Esophagus squamous epithelium (tissue), 5 donors: ENCODE measurements around the gene NAV2. TPM values are rescaled to one million over a fixed set of nuclear protein-coding genes. Genes with fewer than 3 reads are reported as not detected.

Source experiments
- DNase-seq: peaks from one replicate; lab custom pipeline; 2025; lab: John Stamatoyannopoulos, UW
- H3K27ac ChIP-seq, 4 donors: fragments of 200-600 bp; sonication (generic); one replicate each; pipeline ENCODE4 v1.5.1; 2016 to 2019; ENCODE audit warnings: mild to moderate bottlenecking in 1 of 4
- H3K27me3 ChIP-seq, 4 donors: fragments of 200-600 bp; sonication (generic); 1 replicate in 3 of 4; 2 replicates in 1 of 4; pipeline versions ENCODE4 v1.5.1 to v1.6.0; 2017 to 2021; ENCODE audit warnings: antibody characterized with exemption in 1 of 4
- H3K36me3 ChIP-seq, 3 donors: fragments of 200-600 bp; sonication (generic); one replicate each; pipeline ENCODE4 v1.5.1; 2016 to 2019
- H3K4me1 ChIP-seq, 3 donors: fragments of 200-600 bp; sonication (generic); one replicate each; pipeline ENCODE4 v1.5.1; 2017 to 2019
- H3K4me3 ChIP-seq, 4 donors: fragments of 200-600 bp; sonication (generic); 1 replicate in 3 of 4; 2 replicates in 1 of 4; pipeline ENCODE4 v1.5.1; 2016 to 2019; ENCODE audit warnings: mild to moderate bottlenecking in 2 of 4, moderate library complexity in 1 of 4
- H3K9me3 ChIP-seq, 3 donors: fragments of 200-600 bp; sonication (generic); one replicate each; pipeline ENCODE4 v1.5.1; 2016 to 2019
- POLR2A ChIP-seq, 4 donors: fragments of 450-650 bp; IDR thresholded peaks; one replicate each; pipeline ENCODE4 v1.6.1; 2017; ENCODE audit warnings: antibody characterized with exemption in 4 of 4, mild to moderate bottlenecking in 4 of 4, moderate library complexity in 3 of 4
- WGBS, 2 donors: methylation state at CpG; one replicate each; pipeline ENCODE4 v1.1.5; 2018; 5-methylcytosine and 5-hydroxymethylcytosine counted together
- intact Hi-C: fragments of 100-400 bp; cut with DNase I; formaldehyde crosslinking; loops from one replicate; pipeline ENCODE4 v1.15.0; 2022
- total RNA-seq, 4 donors: library from RNA; depleted of rRNA; stranded (reverse); fragments of >200 nt; gene quantifications; one replicate each; pipeline ENCODE4 v1.1.0, GENCODE V29; 2016
- TF ChIP-seq, protein P1 (sequence below), 6 experiments: fragments of 450-650 bp in 4 of 6; fragments of 200-600 bp in 2 of 6; sonication (generic) in 2 of 6; IDR thresholded peaks; one replicate each; pipeline ENCODE4 v1.5.1; 2016 to 2019; ENCODE audit warnings: antibody characterized with exemption in 6 of 6, mild to moderate bottlenecking in 4 of 6, moderate library complexity in 4 of 6
- donor health status: DM: yes; HTN: yes; CAD: no.

Gene NAV2
- total RNA-seq, 4 donors from 2014 or later, result 4.9 to 19.1 (median 14.6) TPM

DNA sequence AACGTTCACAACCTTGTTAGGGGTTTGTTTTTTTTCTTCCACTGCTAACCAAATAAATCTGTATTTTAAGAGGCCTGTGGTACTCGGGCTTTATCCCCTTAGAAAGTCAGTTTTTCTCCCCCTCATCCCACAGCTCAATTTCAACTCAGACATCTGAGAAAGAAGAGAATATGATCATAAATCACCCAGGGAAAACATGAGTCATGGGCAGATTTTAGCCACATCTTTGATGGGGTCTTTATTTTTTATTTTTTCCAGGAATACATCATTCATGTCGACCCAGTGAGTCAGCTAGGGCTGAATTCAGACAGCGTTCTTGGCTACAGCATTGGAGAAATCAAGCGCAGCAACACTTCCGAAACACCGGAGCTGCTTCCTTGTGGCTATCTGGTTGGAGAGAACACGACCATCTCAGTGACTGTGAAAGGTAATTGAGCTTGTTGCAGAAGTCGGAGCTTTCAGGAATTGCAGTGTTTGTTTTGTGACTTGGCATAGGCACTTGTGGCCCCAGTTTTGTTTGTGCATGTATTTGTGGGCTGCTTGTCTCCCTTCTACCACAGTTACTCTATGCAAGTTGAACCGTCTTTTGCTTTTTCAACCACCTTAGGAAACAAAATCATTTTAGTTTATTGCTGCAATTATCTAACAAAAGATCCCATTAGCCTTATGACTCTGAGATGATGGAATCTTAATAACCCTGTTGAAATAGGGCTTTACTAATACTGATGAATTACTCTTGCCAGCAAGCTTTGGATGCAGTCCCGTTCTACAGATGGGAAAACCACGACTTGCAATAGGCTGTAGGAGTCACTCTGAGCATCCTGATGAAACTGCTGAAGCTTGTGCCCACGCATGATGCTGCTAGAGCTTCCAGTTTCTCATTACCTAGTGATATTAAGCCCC lies 384.9 kb downstream of the NAV2 start:
- peaks cover 0 to 100% (median 0%) of the 10 kb centered on the region in 3 donors for H3K36me3 ChIP-seq
- DNase-seq, result no peak
- H3K4me1 ChIP-seq, result peaks cover 0 to 15% (median 5%) of the 10 kb centered on the region in 3 donors
- no peaks in the 10 kb centered on the region for H3K9me3 ChIP-seq
- TF ChIP-seq, protein P1, sequence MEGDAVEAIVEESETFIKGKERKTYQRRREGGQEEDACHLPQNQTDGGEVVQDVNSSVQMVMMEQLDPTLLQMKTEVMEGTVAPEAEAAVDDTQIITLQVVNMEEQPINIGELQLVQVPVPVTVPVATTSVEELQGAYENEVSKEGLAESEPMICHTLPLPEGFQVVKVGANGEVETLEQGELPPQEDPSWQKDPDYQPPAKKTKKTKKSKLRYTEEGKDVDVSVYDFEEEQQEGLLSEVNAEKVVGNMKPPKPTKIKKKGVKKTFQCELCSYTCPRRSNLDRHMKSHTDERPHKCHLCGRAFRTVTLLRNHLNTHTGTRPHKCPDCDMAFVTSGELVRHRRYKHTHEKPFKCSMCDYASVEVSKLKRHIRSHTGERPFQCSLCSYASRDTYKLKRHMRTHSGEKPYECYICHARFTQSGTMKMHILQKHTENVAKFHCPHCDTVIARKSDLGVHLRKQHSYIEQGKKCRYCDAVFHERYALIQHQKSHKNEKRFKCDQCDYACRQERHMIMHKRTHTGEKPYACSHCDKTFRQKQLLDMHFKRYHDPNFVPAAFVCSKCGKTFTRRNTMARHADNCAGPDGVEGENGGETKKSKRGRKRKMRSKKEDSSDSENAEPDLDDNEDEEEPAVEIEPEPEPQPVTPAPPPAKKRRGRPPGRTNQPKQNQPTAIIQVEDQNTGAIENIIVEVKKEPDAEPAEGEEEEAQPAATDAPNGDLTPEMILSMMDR (IDR thresholded peaks at IDR 0.05), result no peak
- no peak for TF ChIP-seq POLR2A (IDR thresholded peaks at IDR 0.05)
- peak overlapping the region in 2 of 4 donors; percentile 46 to 52 for H3K27ac ChIP-seq
- 40 to 52% methylated on average over 12 to 13 of the region's 13 CpGs for WGBS, 2 donors
- intact Hi-C loops, result no loop called here
- no peaks in the 10 kb centered on the region for H3K27me3 ChIP-seq
- H3K4me3 ChIP-seq, result no peak overlapping the region

- intact Hi-C loops, result no loop called here
- 74 to 82% methylated on average over 2 of the region's 2 CpGs for WGBS, 2 donors
- Histone ChIP-seq H3K27ac (no peak overlapping the region), H3K36me3 (peaks cover 6 to 100% (median 17%) of the 10 kb centered on the region in 3 donors), H3K4me3 (no peak overlapping the region), H3K27me3 (no peaks in the 10 kb centered on the region), H3K4me1 (peaks cover 0 to 15% (median 5%) of the 10 kb centered on the region in 3 donors), H3K9me3 (no peaks in the 10 kb centered on the region)
- DNase-seq, result no peak
- TF ChIP-seq, protein P1 (IDR thresholded peaks at IDR 0.05), result no peak
- TF ChIP-seq POLR2A (IDR thresholded peaks at IDR 0.05), result no peak
These were observed 386.9 kb downstream of the NAV2 start for GRCh38 chr11:20099527-20099926.

DNA sequence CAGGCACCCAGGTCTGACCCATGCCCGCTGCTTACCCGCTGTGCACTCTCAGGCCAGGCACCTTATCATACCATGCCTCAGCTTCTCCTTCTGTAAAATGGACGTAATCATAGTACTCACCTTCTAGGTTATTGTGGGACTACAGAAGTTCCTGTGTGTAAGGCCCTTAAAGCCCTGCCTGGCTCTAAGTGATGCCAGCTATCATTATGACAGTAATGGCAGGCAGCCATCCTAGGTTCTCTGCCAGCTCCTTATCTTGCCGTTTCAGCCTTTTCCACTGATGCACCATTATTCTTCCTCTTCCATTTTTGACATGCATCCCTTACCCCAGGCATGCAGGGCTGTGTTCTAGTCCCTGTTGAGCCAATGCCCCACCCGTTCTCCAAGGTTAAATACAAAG lies 389.8 kb downstream of the NAV2 start:
- H3K27ac ChIP-seq, result no peak overlapping the region
- H3K4me1 ChIP-seq, result peaks cover 0 to 7% (median 3%) of the 10 kb centered on the region in 3 donors
- TF ChIP-seq, protein P1 (IDR thresholded peaks at IDR 0.05), result no peak
- TF ChIP-seq POLR2A (IDR thresholded peaks at IDR 0.05), result no peak
- no peak overlapping the region for H3K4me3 ChIP-seq
- intact Hi-C loops, result no loop called here
- no peak for DNase-seq
- H3K27me3 ChIP-seq, result no peaks in the 10 kb centered on the region
- peaks cover 6 to 96% (median 21%) of the 10 kb centered on the region in 3 donors for H3K36me3 ChIP-seq
- WGBS, 2 donors, result 70 to 73% methylated on average over 5 of the region's 5 CpGs
- no peaks in the 10 kb centered on the region for H3K9me3 ChIP-seq

DNA sequence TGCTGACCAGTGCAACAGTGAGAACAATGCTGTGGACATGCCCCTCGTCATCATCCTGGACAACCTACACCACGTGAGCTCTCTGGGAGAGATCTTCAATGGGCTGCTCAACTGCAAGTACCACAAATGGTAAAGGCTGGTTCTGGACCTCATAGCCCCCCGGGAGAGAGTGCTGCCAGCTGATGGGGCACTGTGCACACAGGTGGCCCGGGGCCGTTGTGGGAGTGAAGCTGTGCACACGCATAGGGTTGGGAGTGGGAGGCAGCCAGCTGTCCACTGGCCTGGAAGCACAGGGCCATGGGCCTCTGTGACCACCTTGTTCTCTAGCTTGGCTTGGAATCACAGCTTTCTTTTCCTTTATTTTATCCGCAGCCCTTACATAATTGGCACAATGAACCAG lies 390.6 kb downstream of the NAV2 start:
- no peak for TF ChIP-seq POLR2A (IDR thresholded peaks at IDR 0.05)
- TF ChIP-seq, protein P1 (IDR thresholded peaks at IDR 0.05), result no peak
- intact Hi-C loops, result no loop called here
- DNase-seq, result no peak
- 84 to 100% methylated on average over 3 to 5 of the region's 7 CpGs for WGBS, 2 donors
- Histone ChIP-seq H3K9me3 (no peaks in the 10 kb centered on the region), H3K4me3 (no peak overlapping the region), H3K36me3 (peaks cover 12 to 96% (median 21%) of the 10 kb centered on the region in 3 donors), H3K27ac (no peak overlapping the region), H3K4me1 (no peaks in the 10 kb centered on the region), H3K27me3 (no peaks in the 10 kb centered on the region)

DNA sequence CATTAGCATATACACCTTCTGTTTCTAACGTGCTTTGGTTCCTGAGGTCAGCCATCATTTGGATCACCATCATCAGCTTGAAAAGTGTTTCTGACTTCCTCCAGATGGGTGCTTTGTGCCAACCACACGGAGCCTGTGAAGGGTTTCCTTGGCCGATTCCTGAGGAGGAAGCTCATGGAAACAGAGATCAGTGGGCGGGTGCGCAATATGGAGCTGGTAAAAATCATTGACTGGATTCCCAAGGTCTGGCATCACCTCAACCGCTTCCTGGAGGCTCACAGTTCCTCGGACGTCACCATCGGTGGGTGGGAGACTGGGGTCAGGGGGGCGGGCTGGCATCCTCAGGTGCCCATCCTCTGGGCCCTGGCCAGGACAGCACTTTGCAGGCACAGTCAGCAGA lies 392.8 kb downstream of the NAV2 start:
- Histone ChIP-seq H3K4me3 (no peak overlapping the region), H3K9me3 (no peaks in the 10 kb centered on the region), H3K27me3 (no peaks in the 10 kb centered on the region), H3K27ac (no peak overlapping the region), H3K4me1 (peaks cover 0 to under 1% (median 0%) of the 10 kb centered on the region in 3 donors), H3K36me3 (peaks cover 12 to 96% (median 21%) of the 10 kb centered on the region in 3 donors)
- no peak for TF ChIP-seq POLR2A (IDR thresholded peaks at IDR 0.05)
- TF ChIP-seq, protein P1 (IDR thresholded peaks at IDR 0.05), result no peak
- WGBS, 2 donors, result 90 to 100% methylated on average over 2 to 5 of the region's 10 CpGs
- DNase-seq, result no peak
- intact Hi-C loops, result no loop called here
